D721Med (cell line): Measurements from ENCODE around the gene ORC6.

ENCODE experiments used
- DNase-seq: peaks from one replicate; pipeline ENCODE4 v3.0.0; 2011; ENCODE audit warnings: low spot score; ENCODE audit not compliant: insufficient read length
- FAIRE-seq: peaks from 2 replicates; lab custom pipeline; 2011; peaks lifted over from hg19 to GRCh38; lab: Jason Lieb, UNC
- TF ChIP-seq, protein P1 (sequence below): IDR thresholded peaks from 2 replicates; pipeline ENCODE4 v1.5.1; 2012; ENCODE audit warnings: mild to moderate bottlenecking, control low read depth; ENCODE audit not compliant: insufficient read depth; ENCODE audit errors: missing control alignments

ORC6 gene, protein sequence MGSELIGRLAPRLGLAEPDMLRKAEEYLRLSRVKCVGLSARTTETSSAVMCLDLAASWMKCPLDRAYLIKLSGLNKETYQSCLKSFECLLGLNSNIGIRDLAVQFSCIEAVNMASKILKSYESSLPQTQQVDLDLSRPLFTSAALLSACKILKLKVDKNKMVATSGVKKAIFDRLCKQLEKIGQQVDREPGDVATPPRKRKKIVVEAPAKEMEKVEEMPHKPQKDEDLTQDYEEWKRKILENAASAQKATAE

DNA sequence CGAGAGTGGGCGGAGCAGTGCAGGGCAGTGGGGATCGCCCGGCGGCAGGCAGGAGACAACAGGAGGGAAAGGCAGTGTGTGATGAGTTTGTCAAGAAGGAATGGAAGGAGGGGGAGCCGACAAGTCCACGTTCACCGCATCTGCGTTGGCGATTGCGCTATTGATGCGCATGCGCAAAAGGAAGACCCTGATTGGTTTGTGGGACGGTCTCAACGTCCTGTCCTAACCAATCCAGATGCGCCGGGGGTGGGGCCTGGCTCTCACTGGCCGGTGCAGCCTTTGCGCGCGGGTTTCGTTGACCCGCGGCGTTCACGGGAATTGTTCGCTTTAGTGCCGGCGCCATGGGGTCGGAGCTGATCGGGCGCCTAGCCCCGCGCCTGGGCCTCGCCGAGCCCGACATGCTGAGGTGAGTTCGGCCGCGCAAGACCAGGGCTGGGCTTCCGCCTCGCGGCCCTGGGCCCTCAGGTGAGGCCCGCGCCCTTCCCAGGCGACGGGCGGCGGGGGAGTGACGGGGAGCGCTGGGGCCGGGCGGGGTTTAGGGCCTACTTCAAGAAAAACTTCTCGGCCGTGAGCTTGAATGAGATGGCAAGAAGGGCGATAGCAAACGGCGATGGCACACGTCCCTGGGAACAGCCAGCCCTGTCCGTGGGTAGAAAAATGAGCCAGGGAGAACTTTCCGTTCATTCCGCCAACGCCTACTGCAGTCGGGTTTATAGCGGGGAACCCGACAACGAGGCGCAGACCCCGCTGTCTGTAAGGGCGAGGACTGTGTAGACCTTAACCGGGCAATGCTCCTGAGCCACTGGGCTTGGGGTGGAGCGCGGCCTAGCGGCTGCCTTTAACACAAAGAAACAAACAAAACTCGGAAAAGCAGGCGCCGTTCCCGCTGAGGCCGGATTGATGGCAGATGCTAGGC lies at the start of gene ORC6:
TSS of gene ORC6 (plus strand) at position 295 of the 916 bp plus-strand sequence. CDS start at position 342, 47 bp downstream.
- DNase-seq, result peak; percentile 25
- TF ChIP-seq, protein P1, sequence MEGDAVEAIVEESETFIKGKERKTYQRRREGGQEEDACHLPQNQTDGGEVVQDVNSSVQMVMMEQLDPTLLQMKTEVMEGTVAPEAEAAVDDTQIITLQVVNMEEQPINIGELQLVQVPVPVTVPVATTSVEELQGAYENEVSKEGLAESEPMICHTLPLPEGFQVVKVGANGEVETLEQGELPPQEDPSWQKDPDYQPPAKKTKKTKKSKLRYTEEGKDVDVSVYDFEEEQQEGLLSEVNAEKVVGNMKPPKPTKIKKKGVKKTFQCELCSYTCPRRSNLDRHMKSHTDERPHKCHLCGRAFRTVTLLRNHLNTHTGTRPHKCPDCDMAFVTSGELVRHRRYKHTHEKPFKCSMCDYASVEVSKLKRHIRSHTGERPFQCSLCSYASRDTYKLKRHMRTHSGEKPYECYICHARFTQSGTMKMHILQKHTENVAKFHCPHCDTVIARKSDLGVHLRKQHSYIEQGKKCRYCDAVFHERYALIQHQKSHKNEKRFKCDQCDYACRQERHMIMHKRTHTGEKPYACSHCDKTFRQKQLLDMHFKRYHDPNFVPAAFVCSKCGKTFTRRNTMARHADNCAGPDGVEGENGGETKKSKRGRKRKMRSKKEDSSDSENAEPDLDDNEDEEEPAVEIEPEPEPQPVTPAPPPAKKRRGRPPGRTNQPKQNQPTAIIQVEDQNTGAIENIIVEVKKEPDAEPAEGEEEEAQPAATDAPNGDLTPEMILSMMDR, result peak; percentile 46
- FAIRE-seq, result no peak

DNA sequence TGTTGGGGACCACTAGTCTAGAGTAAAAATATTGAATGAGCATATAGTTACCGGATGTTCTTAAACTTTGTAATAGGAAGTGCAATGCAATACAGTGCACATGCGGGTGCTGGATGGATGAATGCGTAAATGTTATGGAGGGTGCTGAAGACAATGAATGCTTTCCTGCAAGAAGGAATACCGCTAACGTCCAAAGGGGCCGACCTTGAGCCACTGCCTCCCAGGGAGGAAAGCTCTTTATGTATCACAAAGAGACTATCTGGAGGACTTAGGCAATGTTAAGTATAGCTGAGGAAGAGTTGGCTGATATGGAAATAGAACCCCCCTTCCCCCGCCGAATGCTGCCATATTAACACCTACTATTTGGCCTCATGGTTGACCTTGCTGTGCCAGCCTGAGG lies 40.8 kb upstream of the ORC6 start:
- TF ChIP-seq, protein P1, result no peak
- DNase-seq (no peak), FAIRE-seq (no peak)

DNA sequence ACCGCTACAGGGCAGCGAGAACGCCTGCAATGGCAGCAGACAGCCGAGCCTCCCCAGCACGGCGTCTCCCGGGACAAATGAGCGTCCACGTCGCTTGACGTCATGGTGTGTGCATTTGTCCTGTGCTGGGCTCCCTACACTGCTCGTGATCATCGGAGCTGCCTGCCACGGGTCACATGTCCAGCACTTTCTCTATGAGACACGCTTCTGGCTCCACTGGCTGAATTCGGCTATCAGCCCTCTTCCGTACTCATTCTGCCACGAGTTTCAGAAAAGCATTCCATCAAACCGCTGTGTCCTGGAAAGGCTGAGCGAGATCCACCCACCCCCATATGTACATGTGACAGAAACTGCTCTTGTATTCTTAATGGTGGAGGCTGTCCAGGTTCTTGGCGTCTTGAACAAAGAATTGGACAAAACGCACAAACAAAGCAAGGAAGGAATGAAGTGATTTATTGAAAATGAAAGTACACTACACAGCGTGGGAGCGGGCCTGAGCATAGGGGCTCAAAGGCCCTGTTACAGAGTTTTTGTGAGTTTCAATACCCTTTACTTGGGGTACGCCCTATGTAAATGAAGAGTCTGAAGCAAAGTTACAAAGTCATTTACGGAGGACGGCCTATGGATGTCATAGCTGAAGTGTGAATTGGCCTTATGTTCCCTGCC lies 39.7 kb upstream of the ORC6 start:
- FAIRE-seq (no peak), DNase-seq (no peak)
- TF ChIP-seq, protein P1, result no peak

DNA sequence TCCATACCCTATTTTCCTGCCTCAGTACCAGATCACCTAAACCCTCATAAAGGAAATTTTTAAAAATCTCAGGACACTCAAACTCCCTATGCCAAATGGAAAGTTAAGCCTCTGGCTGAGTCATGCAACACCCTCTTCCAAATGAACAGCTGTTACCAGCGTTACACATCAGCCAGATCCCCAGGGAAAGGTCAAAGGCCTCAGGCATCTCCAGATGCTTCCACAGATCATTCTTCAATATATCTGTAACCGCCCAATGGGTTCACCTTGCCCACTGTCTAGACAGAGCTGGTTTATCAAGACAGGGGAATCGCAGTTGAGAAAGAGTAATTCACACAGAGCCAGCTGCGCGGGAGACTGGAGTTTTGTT lies 39.2 kb upstream of the ORC6 start:
- DNase-seq, result no peak
- FAIRE-seq, result no peak
- TF ChIP-seq, protein P1, result no peak

DNA sequence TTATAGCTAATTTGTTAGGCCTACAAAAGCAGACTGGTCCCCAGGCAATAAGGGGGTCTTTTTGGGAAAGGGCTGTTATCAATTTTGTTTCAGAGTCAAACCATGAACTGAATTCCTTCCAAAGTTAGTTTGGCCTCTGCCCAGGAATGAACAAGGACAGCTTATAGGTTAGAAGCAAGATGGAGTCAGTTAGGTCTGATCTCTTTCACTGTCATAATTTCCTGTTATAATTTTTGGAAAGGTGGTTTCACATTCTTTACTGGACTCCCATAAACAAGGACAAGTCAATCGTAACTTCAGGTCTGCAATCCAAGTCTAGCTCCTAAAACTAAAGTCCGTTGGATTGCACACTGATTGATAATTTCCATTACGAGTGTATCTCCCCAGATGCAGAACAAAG lies 38.2 kb upstream of the ORC6 start:
- DNase-seq (no peak), FAIRE-seq (no peak)
- TF ChIP-seq, protein P1, result no peak

DNA sequence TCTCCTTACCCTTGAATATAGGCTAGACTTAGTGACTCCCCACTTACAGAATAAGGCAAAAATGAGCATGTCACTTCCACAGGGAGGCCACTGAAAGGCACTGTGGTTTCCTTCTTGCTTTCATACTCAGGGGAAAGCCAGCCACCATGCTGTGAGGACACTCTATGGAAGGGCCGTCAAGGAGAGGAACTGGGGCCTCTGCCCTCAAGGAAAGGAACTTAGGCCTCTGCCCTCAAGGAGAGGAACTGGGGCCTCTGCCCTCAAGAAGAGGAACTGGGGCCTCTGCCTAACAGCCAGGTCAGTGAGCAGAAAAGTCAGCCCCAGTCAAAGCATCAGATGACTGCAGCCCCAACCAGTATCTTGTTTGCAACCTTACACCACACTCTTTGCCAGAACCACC lies 30.5 kb upstream of the ORC6 start:
- FAIRE-seq (no peak), DNase-seq (no peak)
- TF ChIP-seq, protein P1, result no peak

DNA sequence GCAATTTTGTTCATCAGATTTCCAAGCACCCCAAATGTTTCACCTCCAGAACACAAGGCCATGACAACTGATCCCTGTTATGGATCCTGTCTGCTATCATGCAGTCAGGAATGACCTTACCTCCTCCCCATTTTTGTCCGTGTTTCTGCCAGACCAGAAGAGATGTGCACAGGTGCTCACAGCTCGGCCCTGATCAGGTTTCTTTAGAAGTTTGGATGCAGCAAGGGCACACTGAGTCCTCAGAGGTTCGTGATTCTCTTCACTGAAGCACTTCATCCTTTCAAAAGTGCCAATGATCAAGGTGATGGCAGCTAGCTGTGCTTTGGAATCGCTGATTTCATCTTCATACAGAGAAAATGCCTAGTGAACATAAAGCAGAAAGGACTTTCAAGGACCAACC lies 27.3 kb upstream of the ORC6 start:
- FAIRE-seq, result no peak
- no peak for DNase-seq
- TF ChIP-seq, protein P1, result no peak
